ENCODE results near the gene CNTNAP1.
A peak's percentile ranks its signal among the peaks of the same experiment; 100 is the strongest.
"Not testable (repeated sequence)": the region's sequence is repeated elsewhere in the genome, so short reads cannot be mapped to it uniquely, and the experiment has no call there.

Gene CNTNAP1

DNA sequence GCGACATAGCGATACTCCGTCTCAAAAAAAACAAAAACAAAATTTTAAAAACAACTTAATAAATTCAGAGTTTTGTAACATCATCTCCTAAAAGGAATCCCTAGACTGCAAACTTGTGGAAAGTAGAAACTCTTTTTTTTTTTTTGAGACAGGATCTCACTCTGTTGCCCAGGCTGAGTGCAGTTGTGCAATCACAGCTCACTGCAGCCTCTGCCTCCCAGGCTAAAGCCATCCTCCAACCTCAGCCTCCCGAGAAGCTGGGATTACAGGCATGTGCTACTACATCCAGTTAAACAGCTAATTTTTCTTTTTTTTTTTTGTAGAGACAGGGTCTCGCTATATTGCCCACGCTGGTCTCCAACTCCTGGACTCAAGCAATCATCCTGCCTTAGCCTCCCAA is 42.8 kb downstream of the CNTNAP1 start:
- ChIA-PET CTCF (interaction anchor here (1.0 to 1.9 kb wide), 8 partner anchors 12 to 212 kb away, joined by 3 to 6 read pairs (median 3); partner anchors contain the start of gene BECN1), POLR2A (no interaction called here)
- DNase-seq (ENCODE audit: low read depth, low spot score): no peak
- no peak overlapping the region for H3K4me3 ChIP-seq (ENCODE audit: low read depth, low read length)
- TF ChIP-seq CTCF (IDR thresholded peaks at IDR 0.05; ENCODE audit: insufficient read depth, low read length, missing control alignments): no peak

DNA sequence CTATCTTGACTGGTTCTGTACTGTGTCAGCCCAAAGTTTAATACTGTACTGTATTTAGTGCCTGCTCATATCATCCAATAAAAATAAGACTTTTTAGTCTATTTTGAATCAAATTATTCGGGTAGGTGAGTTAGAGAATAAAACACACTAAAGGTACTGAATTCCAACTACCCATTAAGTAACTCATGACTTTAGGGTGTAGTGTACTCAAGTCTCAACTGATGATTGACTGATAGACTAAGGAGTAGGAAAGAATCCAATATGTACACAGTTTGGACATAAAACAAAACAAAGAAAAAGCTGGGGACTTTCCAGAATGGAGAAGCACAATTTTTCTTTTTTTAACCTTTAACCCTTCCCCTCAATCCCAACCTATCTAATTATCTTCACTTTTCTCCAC is 58.4 kb downstream of the CNTNAP1 start:
- no peak for TF ChIP-seq CTCF (IDR thresholded peaks at IDR 0.05; ENCODE audit: insufficient read depth, low read length, missing control alignments)
- CTCF ChIA-PET: interaction anchor here (0.7 to 1.8 kb wide), 5 partner anchors 16 to 84 kb away, joined by 3 to 9 read pairs (median 3); partner anchors contain the start of gene BECN1
- H3K4me3 ChIP-seq (ENCODE audit: low read depth, low read length): no peak overlapping the region
- no peak for DNase-seq (ENCODE audit: low read depth, low spot score)
- POLR2A ChIA-PET: no interaction called here

- H3K4me3 ChIP-seq (ENCODE audit: low read depth, low read length); POLR2A ChIA-PET; DNase-seq (ENCODE audit: low read depth, low spot score): not testable (repeated sequence)
- CTCF ChIA-PET: interaction anchor here (0.7 to 1.7 kb wide), 4 partner anchors 18 to 164 kb away, joined by 3 to 6 read pairs (median 4); partner anchors contain the start of genes BECN1 and RAMP2
Observed at GRCh38 chr17:42742916-42743315, 60.6 kb downstream of the CNTNAP1 start.

DNA sequence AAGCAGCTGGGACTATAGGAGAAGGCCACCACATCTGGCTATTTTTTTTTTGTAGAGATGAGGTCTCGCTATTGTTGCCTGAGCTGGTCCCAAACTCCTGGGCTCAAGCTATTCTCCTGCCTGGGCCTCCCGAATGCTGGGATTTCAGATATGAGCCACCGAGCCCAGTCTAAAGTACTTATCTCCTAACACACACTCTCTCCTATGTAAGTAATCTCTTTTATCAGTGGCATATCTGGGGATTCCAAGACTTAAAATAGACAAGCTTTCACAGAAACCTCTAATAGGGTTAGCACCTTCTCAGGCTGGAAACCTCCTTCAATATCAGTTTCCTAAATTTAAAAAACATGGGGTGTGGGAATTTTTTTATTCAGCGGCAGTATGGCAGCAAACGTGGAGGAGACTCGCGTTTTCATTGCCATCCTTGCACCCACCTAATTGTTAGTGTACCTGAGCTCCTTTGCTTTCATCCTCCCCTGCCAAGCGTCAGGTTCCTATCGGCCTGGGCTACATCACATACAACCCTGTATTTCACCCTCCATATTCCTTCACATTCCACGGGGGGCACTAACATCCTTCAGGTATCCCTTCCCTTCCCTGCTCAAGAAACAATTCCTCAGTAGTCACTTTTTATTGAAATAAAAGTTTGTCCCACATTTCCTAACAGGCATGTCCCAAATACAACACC is 61.4 kb downstream of the CNTNAP1 start:
- ChIA-PET CTCF (interaction anchor here (0.6 to 1.7 kb wide), 7 partner anchors 9 to 165 kb away, joined by 3 to 6 read pairs (median 4); partner anchors contain the start of gene BECN1), POLR2A (no interaction called here)
- H3K4me3 ChIP-seq (ENCODE audit: low read depth, low read length): peak overlapping the region; percentile 86
- peak; percentile 17 for TF ChIP-seq CTCF (IDR thresholded peaks at IDR 0.05; ENCODE audit: insufficient read depth, low read length, missing control alignments)
- no peak for DNase-seq (ENCODE audit: low read depth, low spot score)

DNA sequence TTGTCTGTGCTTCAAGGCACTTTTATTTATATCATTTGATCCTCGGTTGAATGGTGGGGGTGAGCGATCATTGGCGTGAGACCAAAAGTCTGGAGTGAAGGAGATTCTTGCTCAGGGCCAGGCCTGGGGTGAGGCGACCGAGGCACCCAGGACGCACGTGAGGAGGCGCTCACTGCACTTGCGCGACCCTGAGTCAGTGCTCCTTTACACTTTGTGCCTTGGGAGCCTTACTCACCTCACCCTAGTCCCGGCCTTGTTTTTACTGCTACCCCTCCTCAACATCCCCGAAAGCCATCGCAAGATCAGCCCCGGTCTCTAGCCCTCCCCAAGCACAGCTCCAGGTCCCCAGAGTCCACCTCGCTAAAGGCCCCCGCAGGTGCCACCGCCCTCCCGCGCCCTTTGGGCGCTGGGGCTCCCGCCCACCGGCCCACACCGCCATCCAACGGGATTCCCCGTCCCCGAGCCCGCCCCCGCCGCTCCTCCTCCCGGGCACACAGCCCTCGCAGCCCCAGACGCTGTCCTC is 62.0 kb downstream of the CNTNAP1 start:
- ChIA-PET POLR2A (no interaction called here), CTCF (interaction anchor here (0.8 to 1.7 kb wide), 6 partner anchors 9 to 166 kb away, joined by 3 to 6 read pairs (median 4); partner anchors contain the start of gene BECN1)
- H3K4me3 ChIP-seq (ENCODE audit: low read depth, low read length): peak overlapping the region; percentile 86
- no peak for TF ChIP-seq CTCF (IDR thresholded peaks at IDR 0.05; ENCODE audit: insufficient read depth, low read length, missing control alignments)
- DNase-seq (ENCODE audit: low read depth, low spot score): no peak

GRCh38 chr17:42744806-42745617 is 62.7 kb downstream of the CNTNAP1 start, which contains the start of gene EZH1:
TSS of gene EZH1 (minus strand) at chr17:42745040. CDS start at chr17:42728941, 16,099 bp downstream.
- DNase-seq (ENCODE audit: low read depth, low spot score): peak; percentile 17
- ChIA-PET POLR2A (no interaction called here), CTCF (interaction anchor here (1.6 kb wide), 1 partner anchor 10 kb away, joined by 4 read pairs; no protein-coding TSS in a partner anchor)
- TF ChIP-seq CTCF (IDR thresholded peaks at IDR 0.05; ENCODE audit: insufficient read depth, low read length, missing control alignments): no peak
- H3K4me3 ChIP-seq (ENCODE audit: low read depth, low read length): peak within 1 kb of the TSS; percentile 86
